ENCODE results near the gene SERAC1. TPM values are rescaled to one million over a fixed set of nuclear protein-coding genes. Genes with fewer than 3 reads are reported as not detected.

The SERAC1 gene
- total RNA-seq, 2 experiments from 2014 or later = 1.4 to 2.5 TPM

GRCh38 chr6:158080849-158081656, 87.0 kb downstream of the SERAC1 start:
- ChIA-PET CTCF (no interaction called here), POLR2A (no interaction called here)
- intact Hi-C loops (cut with DNase I, micrococcal nuclease) = no loop called here
- no peak for ATAC-seq (ENCODE audit: poor library complexity)
- no peak for TF ChIP-seq CTCF (IDR thresholded peaks at IDR 0.05)
- Histone ChIP-seq H3K9me3 (ENCODE audit: control insufficient read depth in 1 of 2, insufficient read depth in 1 of 2, low read length in 2 of 2) (no peaks in the 10 kb centered on the region), H3K4me1 (ENCODE audit: insufficient read depth, low read length) (peaks cover under 1% of the 10 kb centered on the region), H3K36me3 (ENCODE audit: insufficient read depth, low read length) (peaks cover 72% of the 10 kb centered on the region), H3K27me3 (ENCODE audit: control insufficient read depth in 1 of 2, insufficient read depth in 2 of 2, low read length in 2 of 2) (no peaks in the 10 kb centered on the region), H3K4me3 (ENCODE audit: low read length) (no peak overlapping the region), H3K27ac (ENCODE audit: low read depth in 1 of 2, low read length in 2 of 2) (no peak overlapping the region)
- no peak for DNase-seq
- Mint-ChIP-seq H3K4me3 (no peak overlapping the region), H3K4me1 (ENCODE audit: low read depth) (no peaks in the 10 kb centered on the region), H3K27me3 (no peaks in the 10 kb centered on the region), H3K27ac (no peak overlapping the region), H3K36me3 (ENCODE audit: low read depth) (peaks cover 93% of the 10 kb centered on the region), H3K9me3 (no peaks in the 10 kb centered on the region)

- Histone ChIP-seq H3K4me1 (ENCODE audit: insufficient read depth, low read length) (no peaks in the 10 kb centered on the region), H3K27ac (ENCODE audit: low read depth in 1 of 2, low read length in 2 of 2) (no peak overlapping the region), H3K4me3 (ENCODE audit: low read length) (no peak overlapping the region), H3K27me3 (ENCODE audit: control insufficient read depth in 1 of 2, insufficient read depth in 2 of 2, low read length in 2 of 2) (no peaks in the 10 kb centered on the region), H3K36me3 (ENCODE audit: insufficient read depth, low read length) (peaks cover 59% of the 10 kb centered on the region), H3K9me3 (ENCODE audit: control insufficient read depth in 1 of 2, insufficient read depth in 1 of 2, low read length in 2 of 2) (no peaks in the 10 kb centered on the region)
- ChIA-PET POLR2A (no interaction called here), CTCF (interaction anchor here (0.7 kb wide), 1 partner anchor 152 kb away, joined by 3 read pairs; no protein-coding TSS in a partner anchor)
- ATAC-seq (ENCODE audit: poor library complexity) = no peak
- Mint-ChIP-seq H3K9me3 (no peaks in the 10 kb centered on the region), H3K4me3 (no peak overlapping the region), H3K4me1 (ENCODE audit: low read depth) (no peaks in the 10 kb centered on the region), H3K27ac (no peak overlapping the region), H3K36me3 (ENCODE audit: low read depth) (peaks cover 90% of the 10 kb centered on the region), H3K27me3 (no peaks in the 10 kb centered on the region)
- intact Hi-C loops (cut with DNase I, micrococcal nuclease) = loop anchor here in 1 of 2 experiments (10.0 kb wide), 1 partner anchor 764 kb away; no protein-coding TSS in a partner anchor
- TF ChIP-seq CTCF (IDR thresholded peaks at IDR 0.05) = no peak
- no peak for DNase-seq
These were observed 89.7 kb downstream of the SERAC1 start for GRCh38 chr6:158078320-158078719.

- H3K27me3 ChIP-seq (ENCODE audit: control insufficient read depth in 1 of 2, insufficient read depth in 2 of 2, low read length in 2 of 2) = no peaks in the 10 kb centered on the region
- intact Hi-C loops (cut with DNase I, micrococcal nuclease) = loop anchor here in 1 of 2 experiments (10.0 kb wide), 1 partner anchor 763 kb away; no protein-coding TSS in a partner anchor
- H3K4me1 ChIP-seq (ENCODE audit: insufficient read depth, low read length) = no peaks in the 10 kb centered on the region
- no peaks in the 10 kb centered on the region for H3K27me3 Mint-ChIP-seq
- no peaks in the 10 kb centered on the region for H3K9me3 ChIP-seq (ENCODE audit: control insufficient read depth in 1 of 2, insufficient read depth in 1 of 2, low read length in 2 of 2)
- no peaks in the 10 kb centered on the region for H3K4me1 Mint-ChIP-seq (ENCODE audit: low read depth)
- no peak for TF ChIP-seq CTCF (IDR thresholded peaks at IDR 0.05)
- H3K27ac Mint-ChIP-seq = no peak overlapping the region
- H3K4me3 ChIP-seq (ENCODE audit: low read length) = no peak overlapping the region
- ATAC-seq (ENCODE audit: poor library complexity) = no peak
- DNase-seq = no peak
- peaks cover 56% of the 10 kb centered on the region for H3K36me3 ChIP-seq (ENCODE audit: insufficient read depth, low read length)
- no peak overlapping the region for H3K27ac ChIP-seq (ENCODE audit: low read depth in 1 of 2, low read length in 2 of 2)
- ChIA-PET POLR2A (no interaction called here), CTCF (no interaction called here)
- H3K36me3 Mint-ChIP-seq (ENCODE audit: low read depth) = peaks cover 83% of the 10 kb centered on the region
- no peak overlapping the region for H3K4me3 Mint-ChIP-seq
- H3K9me3 Mint-ChIP-seq = no peaks in the 10 kb centered on the region
These were observed 90.4 kb downstream of the SERAC1 start for GRCh38 chr6:158077676-158078075.

Data from CD4-positive, alpha-beta T cell (primary cell).